GM10847 (cell line): Measurements from ENCODE around the gene LDB2.

Experiments used
- POLR2A ChIP-seq: IDR thresholded peaks from 2 replicates; pipeline ENCODE4 v1.6.1; 2011; ENCODE audit not compliant: insufficient read length; ENCODE audit errors: extremely low read depth

LDB2 gene

GRCh38 chr4:16665942-16666551 lies 232.4 kb downstream of the LDB2 start:
- TF ChIP-seq POLR2A, result no peak

DNA sequence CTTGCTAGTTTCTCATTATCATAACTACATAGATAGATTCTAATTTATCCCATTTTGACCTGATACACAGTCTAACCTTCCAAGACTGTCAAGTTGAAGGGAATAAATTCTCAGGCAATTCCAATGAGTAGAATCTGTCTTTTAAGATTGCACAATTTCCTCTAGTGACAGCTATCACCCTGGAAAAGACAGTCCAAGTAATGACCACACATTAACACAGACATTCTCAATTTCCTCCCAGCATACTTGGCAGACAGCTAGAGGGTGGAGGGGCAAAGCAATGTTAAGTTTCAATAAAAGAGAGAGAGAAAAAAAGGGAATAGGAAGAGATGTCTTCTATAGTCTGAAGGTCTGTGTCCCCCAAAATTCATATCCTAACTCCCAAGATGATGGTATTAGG lies 234.7 kb downstream of the LDB2 start:
- TF ChIP-seq POLR2A, result no peak

DNA sequence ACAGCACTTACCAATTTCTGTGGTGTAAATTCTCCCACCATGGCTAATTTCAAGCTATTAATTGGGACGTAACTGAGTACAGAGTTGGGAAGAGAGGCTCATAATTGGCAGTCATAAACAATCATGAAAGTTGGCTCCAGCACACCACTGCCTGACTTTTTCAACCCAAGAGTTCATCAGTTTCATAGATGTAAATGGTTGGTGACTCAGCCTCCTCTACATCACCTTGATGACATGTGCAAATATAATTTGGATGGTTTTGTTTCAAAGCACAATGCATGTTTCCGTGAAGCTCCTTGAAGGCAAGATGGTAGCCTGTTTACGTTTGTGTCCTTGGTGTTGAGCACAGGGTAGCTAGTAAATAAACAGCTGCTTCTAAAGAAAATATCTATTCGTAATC lies 235.1 kb downstream of the LDB2 start:
- TF ChIP-seq POLR2A, result no peak

DNA sequence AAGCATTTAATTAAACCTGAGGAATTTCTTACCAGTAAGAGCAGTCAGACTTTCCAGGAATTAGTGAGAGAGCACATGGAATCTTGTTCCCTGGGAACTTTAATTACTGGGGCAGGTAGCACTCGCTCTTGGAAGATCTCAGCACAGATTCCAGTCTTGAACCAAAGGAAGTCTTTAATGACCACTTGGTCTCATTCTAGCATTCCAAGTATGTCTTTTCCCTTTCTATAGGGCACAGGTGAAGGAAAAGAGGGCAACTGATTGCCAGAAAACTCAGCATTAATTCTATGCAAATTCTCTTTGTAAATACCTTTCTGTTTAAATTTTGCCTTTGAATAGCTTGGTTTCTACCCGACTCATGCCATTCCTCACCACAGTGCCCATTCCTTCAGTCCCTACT lies 236.6 kb downstream of the LDB2 start:
- TF ChIP-seq POLR2A, result no peak

GRCh38 chr4:16660656-16661055 lies 237.8 kb downstream of the LDB2 start:
- TF ChIP-seq POLR2A, result no peak

DNA sequence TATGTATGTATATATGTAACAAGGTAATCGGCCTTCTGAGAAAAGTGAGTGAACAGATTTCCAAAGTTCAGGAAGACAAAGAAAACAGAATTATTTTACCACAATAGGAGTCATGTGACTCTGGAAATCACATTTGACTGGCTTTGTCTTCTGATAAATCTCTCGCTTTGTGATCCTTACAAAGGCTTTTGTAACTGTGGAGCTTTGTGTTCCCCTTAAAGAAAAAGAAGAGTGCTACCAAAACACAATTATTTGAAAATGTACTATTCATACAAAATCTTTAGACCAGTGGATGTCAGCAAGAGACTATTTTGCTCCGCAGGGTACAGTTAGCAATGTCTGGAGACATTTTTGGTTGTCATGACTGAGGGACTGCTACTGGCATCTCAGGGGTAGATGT lies 238.8 kb downstream of the LDB2 start:
- no peak for TF ChIP-seq POLR2A

- TF ChIP-seq POLR2A, result no peak
Observed at GRCh38 chr4:16659079-16659478, 239.4 kb downstream of the LDB2 start.

- no peak for TF ChIP-seq POLR2A
Observed at GRCh38 chr4:16658183-16658582, 240.3 kb downstream of the LDB2 start.

- no peak for TF ChIP-seq POLR2A
Observed at GRCh38 chr4:16655111-16655510, 243.3 kb downstream of the LDB2 start.

GRCh38 chr4:16652732-16653305 lies 245.6 kb downstream of the LDB2 start:
- no peak for TF ChIP-seq POLR2A

- no peak for TF ChIP-seq POLR2A
Observed at GRCh38 chr4:16646459-16646858, 252.0 kb downstream of the LDB2 start.

DNA sequence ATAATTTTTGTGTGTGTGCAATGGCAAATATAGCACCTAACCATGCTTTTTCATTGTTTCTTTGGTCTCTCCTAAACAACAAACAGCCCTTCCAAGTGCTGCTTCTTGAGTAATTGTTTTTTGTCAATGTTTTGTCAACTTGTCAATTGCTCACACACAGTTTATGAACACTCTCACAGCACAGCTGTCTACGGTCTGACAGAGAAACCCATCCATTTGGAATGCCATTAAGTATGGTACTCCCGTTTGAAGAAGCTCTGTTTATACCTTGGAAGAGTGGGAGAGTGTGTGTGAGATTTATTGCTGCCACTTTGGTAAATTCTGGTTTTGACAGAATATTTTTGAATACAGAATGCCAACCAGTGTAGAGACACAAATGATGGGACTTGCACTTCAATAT lies 254.6 kb downstream of the LDB2 start:
- TF ChIP-seq POLR2A, result no peak

DNA sequence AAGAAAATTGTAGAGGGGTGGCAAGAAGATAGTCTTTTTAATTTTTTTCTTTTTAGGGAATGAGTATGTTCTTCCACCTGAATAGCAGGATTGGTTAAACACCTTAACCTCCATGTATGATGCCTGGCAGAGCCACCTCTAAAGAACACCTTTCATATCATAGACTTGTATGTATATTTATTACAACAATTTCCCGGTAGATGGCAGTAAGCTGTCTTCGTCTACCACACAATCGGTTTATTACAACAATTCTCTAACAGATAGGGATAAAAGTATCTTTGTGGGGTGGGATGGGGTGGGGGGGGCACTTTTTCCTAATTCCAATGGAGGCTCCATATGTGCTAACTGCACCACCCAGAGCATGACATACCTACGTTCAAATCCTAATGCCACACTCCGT lies 255.5 kb downstream of the LDB2 start:
- TF ChIP-seq POLR2A, result no peak

DNA sequence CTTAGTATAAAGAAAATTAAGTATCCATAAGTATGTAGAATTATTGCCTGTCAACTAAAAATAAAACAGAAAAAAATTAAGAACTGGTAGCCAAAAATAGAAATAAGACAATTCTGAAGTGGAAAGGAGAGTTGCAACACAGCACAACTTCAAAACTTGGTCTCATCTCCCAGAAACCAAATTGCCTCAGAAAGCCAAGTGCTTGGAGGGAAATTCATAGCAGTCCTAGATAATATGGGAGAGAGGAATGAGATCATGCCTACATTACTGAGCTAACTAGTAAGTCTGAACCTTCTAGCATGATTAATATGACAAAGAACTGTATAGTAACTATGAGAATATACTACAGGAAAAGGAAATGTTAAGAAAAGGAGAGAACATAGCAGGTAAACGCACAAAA lies 256.5 kb downstream of the LDB2 start:
- TF ChIP-seq POLR2A, result no peak

DNA sequence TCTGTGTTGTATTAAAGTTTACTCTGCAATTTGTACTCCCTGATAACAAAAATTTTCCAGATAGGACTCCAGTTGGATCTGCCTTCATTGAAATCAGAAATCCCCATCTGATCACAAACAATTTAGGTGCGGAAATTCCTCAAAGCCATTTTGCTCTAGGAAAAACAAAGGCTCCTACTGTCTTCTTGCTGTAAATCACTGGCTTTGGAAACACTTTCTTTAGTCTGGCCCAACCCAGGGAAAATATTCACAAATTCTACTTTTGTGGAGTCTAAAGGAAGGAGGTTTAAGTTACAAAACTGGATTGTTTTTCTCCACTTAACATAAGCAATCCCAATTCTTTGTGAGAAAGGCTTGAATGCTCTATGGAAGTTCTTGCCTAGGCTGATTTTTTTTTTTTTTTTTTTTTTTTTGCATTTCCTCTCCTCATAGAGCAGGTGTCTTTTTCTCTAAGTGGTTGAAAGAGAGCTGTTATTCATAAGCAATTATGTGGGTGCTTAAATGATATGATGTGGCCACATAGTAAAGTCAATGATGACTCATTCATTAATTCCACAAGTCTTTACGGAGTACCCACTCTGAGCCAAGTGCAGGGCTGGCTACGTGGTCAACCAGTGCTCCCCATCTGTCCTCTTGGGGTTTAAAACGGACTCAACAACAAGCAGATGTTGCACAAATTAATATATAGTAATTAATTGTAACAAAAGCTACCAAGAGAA lies 261.4 kb downstream of the LDB2 start:
- no peak for TF ChIP-seq POLR2A

GRCh38 chr4:16636304-16636703 lies 262.1 kb downstream of the LDB2 start:
- TF ChIP-seq POLR2A, result no peak

DNA sequence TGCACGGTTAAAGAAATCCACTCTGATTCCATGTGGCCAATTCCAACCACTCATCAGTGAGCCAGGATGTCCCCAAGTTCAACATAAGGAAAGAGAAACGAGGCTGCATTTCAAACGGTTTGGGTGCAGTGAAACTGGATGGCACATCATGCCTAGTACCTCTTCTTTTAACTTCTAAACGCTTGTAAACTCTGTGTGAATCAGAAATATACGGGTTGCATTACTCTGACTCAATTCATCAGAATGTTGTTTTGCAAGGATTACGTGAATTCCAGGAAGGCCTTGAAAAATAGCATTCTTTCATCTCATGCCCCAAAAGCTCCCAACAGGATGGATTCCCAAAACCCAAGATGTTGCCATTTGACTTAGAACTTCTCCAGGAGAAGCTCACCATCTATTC lies 270.4 kb downstream of the LDB2 start:
- TF ChIP-seq POLR2A, result no peak
